HepG2 (cell line): Measurements from ENCODE around the gene RNF4. TPM values are rescaled to one million over a fixed set of nuclear protein-coding genes. Genes with fewer than 3 reads are reported as not detected.

Source experiments
- BORCS8-MEF2B ChIP-seq: sonication (generic); formaldehyde crosslinking; IDR thresholded peaks from 2 replicates; pipeline ENCODE4 v1.8.0; 2022; ENCODE audit warnings: mild to moderate bottlenecking, missing genetic modification reagents
- GTF2F1 ChIP-seq: fragments of 150-350 bp; IDR thresholded peaks from 2 replicates; pipeline ENCODE4 v1.6.1; 2014; ENCODE audit warnings: low read length
- HIC2 ChIP-seq: sonication (generic); formaldehyde crosslinking; IDR thresholded peaks from 2 replicates; pipeline ENCODE4 v1.9.0; 2022; ENCODE audit warnings: low read depth, missing genetic modification reagents
- KAT8 ChIP-seq: IDR thresholded peaks from 2 replicates; pipeline ENCODE4 v1.6.1; 2016; ENCODE audit warnings: missing genetic modification reagents, missing compliant biosample characterization
- MBD4 ChIP-seq: IDR thresholded peaks from 2 replicates; pipeline ENCODE4 v1.6.1; 2012; ENCODE audit warnings: low read length, inconsistent platforms, borderline replicate concordance
- MED8 ChIP-seq: sonication (generic); formaldehyde crosslinking; IDR thresholded peaks from 2 replicates; pipeline ENCODE4 v1.8.1; 2023; ENCODE audit warnings: mild to moderate bottlenecking, missing genetic modification reagents; ENCODE audit not compliant: insufficient replicate concordance
- MXD4 ChIP-seq: IDR thresholded peaks from 2 replicates; pipeline ENCODE4 v1.6.1; 2016; ENCODE audit warnings: mild to moderate bottlenecking, missing biosample characterization, missing genetic modification reagents
- NR3C1 ChIP-seq: sonication (generic); formaldehyde crosslinking; IDR thresholded peaks from 2 replicates; pipeline ENCODE4 v1.4.0; 2020; ENCODE audit warnings: missing genetic modification reagents
- RORA ChIP-seq: sonication (generic); formaldehyde crosslinking; IDR thresholded peaks from 2 replicates; pipeline ENCODE4 v1.5.0; 2020; ENCODE audit warnings: mild to moderate bottlenecking, missing genetic modification reagents, moderate library complexity
- SIX4 ChIP-seq: sonication (generic); formaldehyde crosslinking; IDR thresholded peaks from 2 replicates; pipeline ENCODE4 v1.4.0; 2020; ENCODE audit warnings: missing genetic modification reagents
- SPEN ChIP-seq: sonication (generic); formaldehyde crosslinking; IDR thresholded peaks from 2 replicates; pipeline ENCODE4 v1.5.1; 2020; ENCODE audit warnings: low read depth, mild to moderate bottlenecking, missing genetic modification reagents
- ZBTB37 ChIP-seq: sonication (generic); formaldehyde crosslinking; IDR thresholded peaks from 2 replicates; pipeline ENCODE4 v1.4.0; 2020; ENCODE audit warnings: mild to moderate bottlenecking, missing genetic modification reagents
- ZFP36L2 ChIP-seq: sonication (generic); formaldehyde crosslinking; IDR thresholded peaks from 2 replicates; pipeline ENCODE4 v1.4.0; 2020; ENCODE audit warnings: missing genetic modification reagents
- ZNF101 ChIP-seq: sonication (generic); formaldehyde crosslinking; IDR thresholded peaks from 2 replicates; pipeline ENCODE4 v1.4.0; 2020; ENCODE audit warnings: mild to moderate bottlenecking, low read depth, missing genetic modification reagents, borderline replicate concordance
- ZNF205 ChIP-seq: IDR thresholded peaks from 2 replicates; pipeline ENCODE4 v1.6.1; 2018; ENCODE audit warnings: missing biosample characterization, missing genetic modification reagents
- ZNF276 ChIP-seq: sonication (generic); formaldehyde crosslinking; IDR thresholded peaks from 2 replicates; pipeline ENCODE4 v1.4.0; 2020; ENCODE audit warnings: mild to moderate bottlenecking, low read depth, missing genetic modification reagents
- ZNF3 ChIP-seq: IDR thresholded peaks from 2 replicates; pipeline ENCODE4 v1.7.0; 2017; ENCODE audit warnings: inconsistent platforms
- ZNF441 ChIP-seq: sonication (generic); formaldehyde crosslinking; IDR thresholded peaks from 2 replicates; pipeline ENCODE4 v1.7.0; 2021; ENCODE audit warnings: missing genetic modification reagents, borderline replicate concordance
- ZNF451 ChIP-seq: sonication (generic); formaldehyde crosslinking; IDR thresholded peaks from 2 replicates; pipeline ENCODE4 v1.5.0; 2020; ENCODE audit warnings: mild to moderate bottlenecking, missing genetic modification reagents
- ZNF513 ChIP-seq: sonication (generic); formaldehyde crosslinking; conservative IDR thresholded peaks from 2 replicates; pipeline ENCODE4 v1.5.0; 2020; ENCODE audit warnings: missing genetic modification reagents
- ZNF557 ChIP-seq: sonication (generic); formaldehyde crosslinking; IDR thresholded peaks from 2 replicates; pipeline ENCODE4 v1.4.0; 2020; ENCODE audit warnings: missing genetic modification reagents
- ZSCAN22 ChIP-seq: sonication (generic); formaldehyde crosslinking; IDR thresholded peaks from 2 replicates; pipeline ENCODE4 v1.4.0; 2020; ENCODE audit warnings: mild to moderate bottlenecking, missing genetic modification reagents
- polyA plus RNA-seq, 8 experiments: library from polyadenylated mRNA; depleted of rRNA in 3 of 8; stranded (reverse) in 7 of 8; unstranded in 1 of 8; fragments of >200 nt; fragmentation: Illumina TruSeq in 4 of 8; extraction: Trizol in 4 of 8; gene quantifications; 2 replicates each; pipeline versions ENCODE4 v1.2.1 to v1.2.3, GENCODE V29; 2011 to 2016; ENCODE audit warnings: low read depth in 4 of 8, missing spikeins in 1 of 8, mixed read lengths in 1 of 8; ENCODE audit not compliant: insufficient read depth in 1 of 8
- total RNA-seq, 5 experiments: library from RNA; depleted of rRNA; stranded (reverse); fragments of >200 nt; fragmentation: Illumina TruSeq; extraction: Trizol; gene quantifications; 2 replicates each; pipeline ENCODE4 v1.2.3, GENCODE V29; 2016; ENCODE audit warnings: low read depth in 1 of 5

The RNF4 gene
- total and polyA plus RNA-seq, 2 of the 13 experiments (the other 11 are each of a cell fraction or from before 2014, with no cell fraction given), result 38.1 to 45.1 TPM

- TF ChIP-seq ZNF101 (no peak), ZNF205 (CRISPR knock-in tag) (0 out of 2 replicates have a peak, but pooled peaks have one; percentile 17), SIX4 (CRISPR knock-in tag) (no peak), ZNF441 (0 out of 2 replicates have a peak, but pooled peaks have one; percentile 69), KAT8 (CRISPR knock-in tag) (peak; percentile 12; the same call in 1 of the 2 replicates), MXD4 (CRISPR knock-in tag) (peak; percentile 52; the same call in 1 of the 2 replicates), MBD4 (no peak), ZNF557 (CRISPR knock-in tag) (no peak), GTF2F1 (no peak), ZBTB37 (CRISPR knock-in tag) (0 out of 2 replicates have a peak, but pooled peaks have one; percentile 39), ZNF451 (CRISPR knock-in tag) (no peak), ZSCAN22 (CRISPR knock-in tag) (no peak), ZNF3 (CRISPR knock-in tag) (no peak), RORA (CRISPR knock-in tag) (no peak), HIC2 (CRISPR knock-in tag) (0 out of 2 replicates have a peak, but pooled peaks have one; percentile 8), SPEN (CRISPR knock-in tag) (peak; percentile 4; the same call in 1 of the 2 replicates), MED8 (CRISPR knock-in tag) (peak; percentile 14), ZFP36L2 (CRISPR knock-in tag) (no peak), NR3C1 (CRISPR knock-in tag) (no peak), ZNF513 (no peak), ZNF276 (CRISPR knock-in tag) (0 out of 2 replicates have a peak, but pooled peaks have one; percentile 21), BORCS8-MEF2B (CRISPR knock-in tag) (peak; percentile 66)
These were observed 66.7 kb downstream of the RNF4 start (continued) for GRCh38 chr4:2535376-2536192.
